Keratinocyte (primary cell): ENCODE measurements around the gene CIT.

ENCODE experiments used
- CTCF ChIP-seq, 3 experiments: IDR thresholded peaks in 1 of 3; conservative IDR thresholded peaks in 1 of 3; optimal IDR thresholded peaks in 1 of 3; 2 replicates in 2 of 3; 3 replicates in 1 of 3; pipeline versions ENCODE3 to v1.5.1; 2011; ENCODE audit warnings: low read length in 3 of 3, mild to moderate bottlenecking in 3 of 3, moderate library complexity in 2 of 3, control low read depth in 1 of 3, inconsistent platforms in 1 of 3; ENCODE audit not compliant: insufficient read depth in 2 of 3; ENCODE audit errors: extremely low read depth in 1 of 3
- EZH2 ChIP-seq: IDR thresholded peaks from one replicate; pipeline ENCODE4 v1.6.1; 2012; ENCODE audit warnings: inconsistent platforms, mild to moderate bottlenecking, low read length, moderate library complexity

- TF ChIP-seq CTCF (optimal IDR thresholded peaks at IDR 0.05 in 1 of 3, IDR thresholded peaks at IDR 0.05 in 1 of 3, conservative IDR thresholded peaks at IDR 0.05 in 1 of 3; ENCODE audit: extremely low read depth in 1 of 3, insufficient read depth in 2 of 3, low read length in 3 of 3) (no peak), EZH2 (no peak)
Observed at GRCh38 chr12:119700078-119700477, 177.0 kb downstream of the CIT start.
